GM12878 (cell line): Measurements from ENCODE around the gene NAV3. TPM values are rescaled to one million over a fixed set of nuclear protein-coding genes. Genes with fewer than 3 reads are reported as not detected.

Experiments used
- ATAC-seq: fragments of 200-7000 bp; cut with Tn5 transposase; 3 replicates; pipeline ENCODE4 v1.9.1; 2020; ENCODE audit warnings: mild to moderate bottlenecking, moderate library complexity
- BruUV-seq: library from RNA; stranded (reverse); fragments of 400-500 nt; replicated peaks from 2 replicates; lab custom pipeline; 2021; lab: Mats Ljungman, UMichigan
- CTCF ChIA-PET: fragments of 300-600 bp; sonication (Branson Sonifier 250); formaldehyde crosslinking; extraction: SDS; loops from one replicate; lab custom pipeline; 2021; ENCODE audit warnings: inconsistent platforms; lab: Yijun Ruan, JAX
- POLR2A ChIA-PET: fragments of 350-600 bp; formaldehyde crosslinking; extraction: SDS; loops from one replicate; lab custom pipeline; 2021; ENCODE audit warnings: inconsistent platforms; lab: Charles Lee
- RAD21 ChIA-PET: fragments of 300-600 bp; sonication (Branson Sonifier 250); formaldehyde crosslinking; loops from one replicate; lab custom pipeline; 2023; ENCODE audit warnings: antibody characterized with exemption; ENCODE audit not compliant: unreplicated experiment; lab: Charles Lee
- SMC1A ChIA-PET: fragments of 300-600 bp; sonication (Branson Sonifier 250); formaldehyde crosslinking; loops from one replicate; lab custom pipeline; 2023; ENCODE audit not compliant: unreplicated experiment, uncharacterized antibody; lab: Charles Lee
- DNase-seq: peaks from one replicate; pipeline ENCODE4 v3.0.0-alpha.2; 2011; ENCODE audit warnings: low read depth, low spot score
- FAIRE-seq: peaks from 3 replicates; lab custom pipeline; 2011; peaks lifted over from hg19 to GRCh38; lab: Jason Lieb, UNC
- H2AFZ ChIP-seq: 2 replicates; pipeline ENCODE4 v1.6.0; 2011; ENCODE audit warnings: low read depth, low read length, control low read depth; ENCODE audit not compliant: control insufficient read depth
- H3K27ac ChIP-seq: 2 replicates; pipeline ENCODE4 v1.5.1; 2011; ENCODE audit warnings: control low read depth; ENCODE audit not compliant: control insufficient read depth, insufficient read depth
- H3K27me3 ChIP-seq, 2 experiments: replicated peaks in 1 of 2; 2 replicates each; pipeline versions ENCODE4 v1.6.0 to v1.6.1; 2011; ENCODE audit warnings: low read length in 1 of 2; ENCODE audit not compliant: control insufficient read depth in 2 of 2, insufficient read depth in 2 of 2
- H3K36me3 ChIP-seq, 2 experiments: 2 replicates each; pipeline ENCODE4 v1.5.1; 2011; ENCODE audit warnings: low read length in 1 of 2; ENCODE audit not compliant: control insufficient read depth in 2 of 2, insufficient read depth in 2 of 2
- H3K4me1 ChIP-seq: 2 replicates; pipeline ENCODE4 v1.6.1; 2011; ENCODE audit warnings: mild to moderate bottlenecking, low read length, moderate library complexity, mixed read lengths; ENCODE audit not compliant: control insufficient read depth, insufficient read depth
- H3K4me2 ChIP-seq: 2 replicates; pipeline ENCODE4 v1.6.0; 2011; ENCODE audit warnings: control low read depth; ENCODE audit not compliant: control insufficient read depth, insufficient read depth
- H3K4me3 ChIP-seq: fragments of 200-600 bp; sonication (generic); 2 replicates; pipeline ENCODE4 v1.5.1; 2016
- H3K79me2 ChIP-seq: 2 replicates; pipeline ENCODE4 v1.6.0; 2011; ENCODE audit warnings: low read length; ENCODE audit not compliant: control insufficient read depth, insufficient read depth
- H3K9ac ChIP-seq: 2 replicates; pipeline ENCODE4 v1.8.0; 2011; ENCODE audit warnings: low read length, control low read depth, mixed read lengths; ENCODE audit not compliant: control insufficient read depth, insufficient read depth
- H3K9me3 ChIP-seq: replicated peaks from 3 replicates; pipeline ENCODE4 v1.5.1; 2011; ENCODE audit warnings: mild to moderate bottlenecking, low read length; ENCODE audit not compliant: control insufficient read depth, insufficient read depth
- H4K20me1 ChIP-seq: 2 replicates; pipeline ENCODE4 v1.6.0; 2011; ENCODE audit not compliant: control insufficient read depth, insufficient read depth
- ASH2L ChIP-seq: fragments of 300-600, 200-600 bp; sonication (generic); IDR thresholded peaks from 2 replicates; pipeline ENCODE4 v1.6.1; 2017; ENCODE audit warnings: low read depth, mild to moderate bottlenecking, borderline replicate concordance
- CBX5 ChIP-seq: sonication (generic); IDR thresholded peaks from 2 replicates; pipeline ENCODE4 v1.6.1; 2016; ENCODE audit warnings: low read depth, moderate library complexity, mild to moderate bottlenecking, inconsistent platforms
- CTCF ChIP-seq, 3 experiments: IDR thresholded peaks in 2 of 3; conservative IDR thresholded peaks in 1 of 3; 2 replicates each; pipeline ENCODE4 v1.5.1; 2011; ENCODE audit warnings: low read depth in 3 of 3, low read length in 3 of 3, mild to moderate bottlenecking in 3 of 3, control low read depth in 2 of 3, moderate library complexity in 2 of 3, inconsistent platforms in 1 of 3, mixed read lengths in 1 of 3; ENCODE audit not compliant: control insufficient read depth in 2 of 3, insufficient read depth in 1 of 3; ENCODE audit errors: extremely low read depth in 1 of 3
- E2F4 ChIP-seq: IDR thresholded peaks from 2 replicates; pipeline ENCODE4 v1.6.1; 2012; ENCODE audit warnings: low read depth, low read length, improper control_type of control experiment
- EGR1 ChIP-seq, 2 experiments: IDR thresholded peaks; 1 replicate in 1 of 2; 2 replicates in 1 of 2; pipeline ENCODE4 v1.6.1; 2011 to 2012; ENCODE audit warnings: low read depth in 2 of 2, low read length in 2 of 2, borderline replicate concordance in 1 of 2, mild to moderate bottlenecking in 1 of 2, moderate library complexity in 1 of 2
- FOS ChIP-seq: IDR thresholded peaks from 3 replicates; pipeline ENCODE4 v1.6.1; 2011; ENCODE audit warnings: borderline replicate concordance; ENCODE audit not compliant: insufficient read length; ENCODE audit errors: extremely low read depth
- HDAC2 ChIP-seq: fragments of 200-600 bp; sonication (generic); IDR thresholded peaks from 2 replicates; pipeline ENCODE4 v1.6.1; 2017
- JUNB ChIP-seq: IDR thresholded peaks from 2 replicates; pipeline ENCODE4 v1.6.1; 2016; ENCODE audit warnings: antibody characterized with exemption, mild to moderate bottlenecking
- MYB ChIP-seq: fragments of 150-350 bp; IDR thresholded peaks from 2 replicates; pipeline ENCODE4 v1.6.1; 2014; ENCODE audit warnings: mild to moderate bottlenecking, low read depth, low read length, borderline replicate concordance
- RB1 ChIP-seq: fragments of 450-650 bp; formaldehyde crosslinking; IDR thresholded peaks from 2 replicates; pipeline ENCODE4 v1.6.1; 2017; ENCODE audit warnings: mild to moderate bottlenecking, borderline replicate concordance
- RUNX3 ChIP-seq: IDR thresholded peaks from 2 replicates; pipeline ENCODE4 v1.6.1; 2012; ENCODE audit warnings: low read length, inconsistent platforms
- SP1 ChIP-seq: IDR thresholded peaks from one replicate; pipeline ENCODE4 v1.6.1; 2011; ENCODE audit warnings: low read depth, low read length
- TARDBP ChIP-seq: IDR thresholded peaks from 2 replicates; pipeline ENCODE4 v1.6.1; 2016; ENCODE audit warnings: borderline replicate concordance
- YBX1 ChIP-seq: fragments of 450-650 bp; IDR thresholded peaks from 2 replicates; pipeline ENCODE4 v1.6.1; 2016; ENCODE audit warnings: antibody characterized with exemption
- WGBS: methylation state at CpG from one replicate; pipeline ENCODE4 v1.1.6; 2016; ENCODE audit warnings: low lambda C conversion rate; ENCODE audit not compliant: insufficient replicate concordance, insufficient coverage; ENCODE audit errors: missing lambda C conversion rate; 5-methylcytosine and 5-hydroxymethylcytosine counted together
- in situ Hi-C: fragments of 300-500 bp; cut with MboI; formaldehyde crosslinking; loops from 9 replicates; pipeline ENCODE4 v1.14.3; 2018; ENCODE audit warnings: mixed read lengths
- intact Hi-C: fragments of 100-400 bp; cut with micrococcal nuclease; formaldehyde crosslinking; loops from one replicate; pipeline ENCODE4 v1.14.2; 2022; ENCODE audit not compliant: unreplicated experiment
- polyA plus RNA-seq, 11 experiments: library from polyadenylated mRNA; depleted of rRNA in 4 of 11; unstranded in 6 of 11; stranded (reverse) in 5 of 11; fragments of >200 nt; fragmentation: Nextera tagmentation in 4 of 11; fragmentation: Illumina TruSeq in 1 of 11; extraction: Ambion mirVana in 4 of 11; extraction: Trizol in 1 of 11; gene quantifications; 1 replicate in 1 of 11; 2 replicates in 10 of 11; pipeline versions ENCODE4 v1.2.1 to v1.2.3, GENCODE V29; 2011 to 2016; ENCODE audit warnings: inconsistent platforms in 2 of 11, missing spikeins in 2 of 11, low read depth in 1 of 11
- total RNA-seq, 4 experiments: library from RNA; depleted of rRNA in 3 of 4; stranded (reverse); fragments of >200 nt in 3 of 4; fragmentation: Illumina TruSeq in 1 of 4; extraction: Trizol in 1 of 4; gene quantifications; 2 replicates each; pipeline versions ENCODE4 v1.2.1 to v1.2.3, GENCODE V29; 2013 to 2021

Gene NAV3
- total and polyA plus RNA-seq, 10 of the 15 experiments (the other 5 are each of a cell fraction or from before 2014, with no cell fraction given) = 0.05 to 0.51 (median 0.22) TPM; not detected in 1

GRCh38 chr12:77835969-77836368 lies 5.3 kb downstream of the NAV3 start:
- POLR2A ChIA-PET = interaction anchor here (0.6 kb wide), 1 partner anchor 9 kb away, joined by 5 read pairs; no protein-coding TSS in a partner anchor
- Histone ChIP-seq H3K4me1 (no peaks in the 10 kb centered on the region), H3K27me3 (no peaks in the 10 kb centered on the region), H3K9ac (no peak overlapping the region), H3K4me2 (no peak overlapping the region), H3K9me3 (no peaks in the 10 kb centered on the region), H3K79me2 (no peaks in the 10 kb centered on the region), H2AFZ (no peak overlapping the region), H3K4me3 (no peak overlapping the region), H4K20me1 (no peaks in the 10 kb centered on the region), H3K36me3 (no peaks in the 10 kb centered on the region), H3K27ac (no peak overlapping the region)
- SMC1A ChIA-PET = interaction anchor here (1.1 to 2.0 kb wide), 4 partner anchors 10 to 36 kb away, joined by 3 to 7 read pairs (median 4); no protein-coding TSS in a partner anchor
- BruUV-seq = no TSS peak
- intact Hi-C loops = no loop called here
- ATAC-seq = no peak
- CTCF ChIA-PET = interaction anchor here (1.4 kb wide), 1 partner anchor 19 kb away, joined by 5 read pairs; no protein-coding TSS in a partner anchor
- RAD21 ChIA-PET = interaction anchor here (0.9 kb wide), 1 partner anchor 12 kb away, joined by 3 read pairs; no protein-coding TSS in a partner anchor
- TF ChIP-seq E2F4 = no peak
- in situ Hi-C loops = no loop called here
- no peak for DNase-seq
- no peak for FAIRE-seq

DNA sequence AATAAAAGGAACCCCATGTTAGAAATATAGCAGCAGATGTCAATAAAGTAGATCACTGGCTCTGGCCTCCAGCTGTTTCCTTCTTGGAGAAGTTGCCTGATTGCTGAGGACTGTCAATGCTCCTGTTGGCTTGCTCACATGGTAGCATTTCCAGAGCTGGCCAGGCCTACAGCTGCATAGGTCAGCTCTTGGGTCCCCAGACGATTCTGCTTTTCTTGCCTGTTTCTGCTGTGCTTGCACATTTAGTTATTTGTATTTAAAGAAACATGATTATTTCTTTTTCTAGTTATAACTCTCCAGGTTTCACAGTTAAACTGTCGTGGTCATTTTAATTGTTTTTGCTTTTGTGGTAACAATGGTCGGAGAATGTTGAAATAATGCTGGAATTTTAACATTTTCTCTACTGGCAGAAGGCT lies 7.2 kb downstream of the NAV3 start:
- intact Hi-C loops = no loop called here
- no peak overlapping the region for H2AFZ ChIP-seq
- ATAC-seq (no peak; the same call in 2 of the 3 replicates), DNase-seq (no peak), FAIRE-seq (no peak)
- H3K4me2 ChIP-seq = no peak overlapping the region
- no peaks in the 10 kb centered on the region for H3K36me3 ChIP-seq
- H3K4me1 ChIP-seq = no peaks in the 10 kb centered on the region
- no peaks in the 10 kb centered on the region for H3K79me2 ChIP-seq
- CTCF ChIA-PET = interaction anchor here (0.9 to 1.3 kb wide), 2 partner anchors 9 to 98 kb away, joined by 3 read pairs; no protein-coding TSS in a partner anchor
- in situ Hi-C loops = no loop called here
- no peaks in the 10 kb centered on the region for H3K9me3 ChIP-seq
- RAD21 ChIA-PET = interaction anchor here (1.6 kb wide), 1 partner anchor 22 kb away, joined by 3 read pairs; no protein-coding TSS in a partner anchor
- SMC1A ChIA-PET = interaction anchor here (0.9 to 1.2 kb wide), 3 partner anchors 9 to 75 kb away, joined by 3 to 5 read pairs (median 3); no protein-coding TSS in a partner anchor
- H4K20me1 ChIP-seq = no peaks in the 10 kb centered on the region
- no peaks in the 10 kb centered on the region for H3K27me3 ChIP-seq
- POLR2A ChIA-PET = interaction anchor here (1.0 to 1.4 kb wide), 2 partner anchors 9 to 13 kb away, joined by 3 to 4 read pairs; no protein-coding TSS in a partner anchor
- no TSS peak for BruUV-seq
- no peak overlapping the region for H3K4me3 ChIP-seq
- H3K9ac ChIP-seq = no peak overlapping the region
- WGBS = 1% methylated on average over 3 of the region's 3 CpGs
- no peak overlapping the region for H3K27ac ChIP-seq
- TF ChIP-seq HDAC2 (no peak), YBX1 (no peak), JUNB (no peak), RB1 (no peak), CTCF (IDR thresholded peaks at IDR 0.05 in 2 of 3, conservative IDR thresholded peaks at IDR 0.05 in 1 of 3; ENCODE audit: control insufficient read depth in 2 of 3, extremely low read depth in 1 of 3, insufficient read depth in 1 of 3, low read depth in 3 of 3, low read length in 3 of 3) (no peak), FOS (no peak), TARDBP (no peak), E2F4 (no peak), RUNX3 (no peak), ASH2L (no peak), SP1 (no peak), CBX5 (no peak), EGR1 (IDR thresholded peaks at IDR 0.05; ENCODE audit: borderline replicate concordance in 1 of 2, low read depth in 2 of 2, low read length in 2 of 2) (no peak), MYB (no peak)
